Activated gamma-delta T cell (primary cell): Measurements from ENCODE around the gene GPC6.

Experiments used
- DNase-seq: peaks from one replicate; lab custom pipeline; 2025; lab: John Stamatoyannopoulos, UW

Gene GPC6

GRCh38 chr13:94170145-94170571 is 943.6 kb downstream of the GPC6 start:
- no peak for DNase-seq

- DNase-seq, result no peak
Measured at GRCh38 chr13:94172416-94172815, 945.8 kb downstream of the GPC6 start.

- no peak for DNase-seq
Measured at GRCh38 chr13:94173312-94173854, 946.8 kb downstream of the GPC6 start.

GRCh38 chr13:94174009-94174408 is 947.4 kb downstream of the GPC6 start:
- DNase-seq, result no peak

- DNase-seq, result no peak
Measured at GRCh38 chr13:94175076-94175475, 948.5 kb downstream of the GPC6 start.

GRCh38 chr13:94176561-94176960 is 950.0 kb downstream of the GPC6 start:
- DNase-seq, result no peak

- DNase-seq, result no peak
Measured at GRCh38 chr13:94177041-94177440, 950.4 kb downstream of the GPC6 start.

GRCh38 chr13:94178625-94179244 is 952.1 kb downstream of the GPC6 start:
- DNase-seq, result no peak

GRCh38 chr13:94181461-94182107 is 955.0 kb downstream of the GPC6 start:
- no peak for DNase-seq

- no peak for DNase-seq
Measured at GRCh38 chr13:94182185-94182761, 955.7 kb downstream of the GPC6 start.

GRCh38 chr13:94186470-94186869 is 959.9 kb downstream of the GPC6 start:
- DNase-seq, result no peak

- no peak for DNase-seq
Measured at GRCh38 chr13:94188201-94188854, 961.7 kb downstream of the GPC6 start.

GRCh38 chr13:94192431-94192975 is 965.9 kb downstream of the GPC6 start:
- no peak for DNase-seq

- no peak for DNase-seq
Measured at GRCh38 chr13:94195715-94196114, 969.1 kb downstream of the GPC6 start.

GRCh38 chr13:94196413-94196812 is 969.8 kb downstream of the GPC6 start:
- DNase-seq, result no peak

GRCh38 chr13:94198681-94199080 is 972.1 kb downstream of the GPC6 start:
- no peak for DNase-seq

- DNase-seq, result no peak
Measured at GRCh38 chr13:94199135-94199534, 972.5 kb downstream of the GPC6 start.

- DNase-seq, result no peak
Measured at GRCh38 chr13:94201022-94201421, 974.4 kb downstream of the GPC6 start.

GRCh38 chr13:94204163-94204562 is 977.6 kb downstream of the GPC6 start:
- no peak for DNase-seq

- DNase-seq, result no peak
Measured at GRCh38 chr13:94204946-94205345, 978.3 kb downstream of the GPC6 start.

- DNase-seq, result no peak
Measured at GRCh38 chr13:94205896-94206295, 979.3 kb downstream of the GPC6 start.

GRCh38 chr13:94209117-94209516 is 982.5 kb downstream of the GPC6 start:
- DNase-seq, result no peak
